Ectodermal cell (in vitro differentiated cells): ENCODE results near the gene KMT2A.

Experiments
- H3K27ac ChIP-seq: 2 replicates; pipeline ENCODE4 v1.7.0; 2013; ENCODE audit warnings: mild to moderate bottlenecking, low read depth, low read length; ENCODE audit not compliant: insufficient read depth, poor library complexity, severe bottlenecking
- H3K27me3 ChIP-seq: 2 replicates; pipeline ENCODE4 v1.7.0; 2013; ENCODE audit warnings: mild to moderate bottlenecking, low read length; ENCODE audit not compliant: insufficient read depth, control insufficient read depth, poor library complexity, severe bottlenecking
- H3K36me3 ChIP-seq: one replicate; pipeline ENCODE4 v1.7.0; 2013; ENCODE audit warnings: low read length; ENCODE audit not compliant: control insufficient read depth, insufficient read depth
- H3K4me1 ChIP-seq: one replicate; pipeline ENCODE4 v1.7.0; 2013; ENCODE audit warnings: low read length; ENCODE audit not compliant: control insufficient read depth, insufficient read depth
- H3K4me3 ChIP-seq: 2 replicates; pipeline ENCODE4 v1.7.0; 2013; ENCODE audit warnings: low read depth, low read length, control low read depth; ENCODE audit not compliant: insufficient read depth
- H3K9me3 ChIP-seq: 2 replicates; pipeline ENCODE4 v1.7.0; 2013; ENCODE audit warnings: mild to moderate bottlenecking, low read length, moderate library complexity; ENCODE audit not compliant: control insufficient read depth
- WGBS, 2 experiments: methylation state at CpG; one replicate each; pipeline ENCODE4 v1.1.7; 2013; ENCODE audit warnings: missing lambda C conversion rate in 2 of 2; 5-methylcytosine and 5-hydroxymethylcytosine counted together

The KMT2A gene

DNA sequence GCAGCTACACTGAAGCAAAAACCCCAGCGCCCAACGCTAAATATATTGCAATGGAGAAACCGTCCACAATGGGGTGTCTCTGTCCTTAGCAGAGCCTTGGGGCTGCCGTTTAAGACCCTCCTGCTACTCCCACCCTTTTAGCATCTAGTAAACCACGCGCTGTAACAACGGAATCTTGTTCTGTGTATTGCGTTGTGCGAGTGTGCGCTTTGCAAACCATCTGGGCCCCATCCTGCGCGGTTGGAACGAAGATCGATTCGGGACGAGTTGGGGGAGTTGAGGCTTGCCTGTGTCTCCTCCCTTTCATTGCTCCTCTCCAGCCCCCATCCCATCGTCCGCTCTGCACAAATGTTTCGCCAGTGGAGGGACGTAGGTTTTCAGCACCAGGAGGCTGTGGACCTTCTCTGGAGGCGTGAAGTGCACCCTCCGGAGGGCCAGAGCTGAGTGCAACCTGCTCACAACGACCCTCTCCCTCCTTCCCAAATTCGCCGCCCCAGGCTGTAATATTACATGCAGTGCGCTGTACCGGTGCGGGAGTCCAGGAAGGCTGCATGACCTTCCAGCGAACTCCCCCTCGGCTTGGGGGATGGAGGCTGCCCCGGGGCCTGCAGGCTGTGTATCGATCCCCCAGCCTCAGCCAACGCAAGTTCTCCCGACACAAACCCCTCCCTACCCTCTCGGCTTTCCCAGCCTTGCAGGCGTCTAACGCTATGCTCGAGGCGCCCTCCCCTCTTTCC, 1.6 kb upstream of the KMT2A start:
- peaks cover 19% of the 10 kb centered on the region for H3K4me1 ChIP-seq
- H3K27me3 ChIP-seq: peaks cover 6% of the 10 kb centered on the region
- 0% methylated on average over 39 of the region's 39 CpGs for WGBS, 2 experiments
- H3K9me3 ChIP-seq: no peaks in the 10 kb centered on the region
- peak overlapping the region; percentile 73 for H3K4me3 ChIP-seq
- no peaks in the 10 kb centered on the region for H3K36me3 ChIP-seq
- peak overlapping the region; percentile 96 for H3K27ac ChIP-seq

DNA sequence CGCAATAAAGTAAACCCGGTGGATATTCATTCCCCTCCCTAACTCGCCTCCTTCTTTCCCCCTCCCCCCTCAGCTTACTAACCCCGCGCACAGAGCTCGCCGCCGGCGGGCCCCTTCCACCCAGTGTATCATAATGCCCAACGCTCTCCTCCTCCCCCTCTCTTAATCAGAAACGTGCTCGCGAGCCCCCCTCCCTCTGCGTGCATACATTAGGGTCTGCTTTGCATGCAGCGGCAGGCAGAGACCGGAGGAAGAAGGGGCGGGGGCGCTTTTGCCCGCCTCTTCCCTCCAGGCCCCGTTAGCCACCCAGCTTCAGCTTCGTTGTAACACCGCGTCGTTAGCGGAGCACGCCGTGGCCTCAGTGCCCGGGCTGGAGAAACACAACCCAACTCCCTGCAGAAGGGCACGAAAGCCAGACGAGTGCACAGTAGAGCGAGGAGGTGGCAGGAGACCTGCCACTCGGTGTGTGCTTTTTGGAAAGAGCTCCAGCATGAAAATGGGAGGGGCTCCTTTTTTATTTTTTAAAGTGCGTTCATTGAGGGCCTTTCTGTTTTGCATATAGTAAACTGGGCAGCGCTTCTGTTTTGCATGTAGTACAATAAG, 901 bp upstream of the KMT2A start:
- H3K36me3 ChIP-seq: no peaks in the 10 kb centered on the region
- H3K9me3 ChIP-seq: no peaks in the 10 kb centered on the region
- WGBS, 2 experiments: 0% methylated on average over 34 of the region's 34 CpGs
- H3K4me3 ChIP-seq: peak overlapping the region; percentile 73
- H3K4me1 ChIP-seq: peaks cover 20% of the 10 kb centered on the region
- peaks cover 6% of the 10 kb centered on the region for H3K27me3 ChIP-seq
- peak overlapping the region; percentile 96 for H3K27ac ChIP-seq

DNA sequence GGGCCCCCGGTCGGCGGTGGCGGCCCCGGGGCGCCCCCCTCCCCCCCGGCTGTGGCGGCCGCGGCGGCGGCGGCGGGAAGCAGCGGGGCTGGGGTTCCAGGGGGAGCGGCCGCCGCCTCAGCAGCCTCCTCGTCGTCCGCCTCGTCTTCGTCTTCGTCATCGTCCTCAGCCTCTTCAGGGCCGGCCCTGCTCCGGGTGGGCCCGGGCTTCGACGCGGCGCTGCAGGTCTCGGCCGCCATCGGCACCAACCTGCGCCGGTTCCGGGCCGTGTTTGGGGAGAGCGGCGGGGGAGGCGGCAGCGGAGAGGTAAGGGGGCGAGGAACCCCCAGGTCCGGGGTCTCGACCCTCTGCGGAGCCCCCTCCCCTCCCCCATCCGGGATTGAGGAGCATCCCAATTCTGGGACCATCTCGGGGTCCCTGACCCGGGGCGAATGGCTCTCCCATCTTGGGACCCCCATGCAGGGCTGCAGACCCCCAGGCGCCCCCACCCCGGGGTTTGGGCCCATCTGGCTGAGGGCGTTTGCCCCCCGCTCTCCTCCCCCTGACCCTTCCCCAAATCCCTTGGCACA, 431 bp downstream of the KMT2A start:
- Histone ChIP-seq H3K9me3 (no peaks in the 10 kb centered on the region), H3K36me3 (no peaks in the 10 kb centered on the region), H3K27me3 (peaks cover 6% of the 10 kb centered on the region), H3K27ac (peak overlapping the region; percentile 96), H3K4me3 (peak overlapping the region; percentile 73), H3K4me1 (peaks cover 29% of the 10 kb centered on the region)
- WGBS, 2 experiments: 0% methylated on average over 55 of the region's 55 CpGs

GRCh38 chr11:118437208-118438125, 1.2 kb downstream of the KMT2A start:
- Histone ChIP-seq H3K4me3 (peak overlapping the region; percentile 73), H3K4me1 (peaks cover 32% of the 10 kb centered on the region), H3K27me3 (peaks cover 6% of the 10 kb centered on the region), H3K36me3 (no peaks in the 10 kb centered on the region), H3K27ac (peak overlapping the region; percentile 65), H3K9me3 (no peaks in the 10 kb centered on the region)
- 0% methylated on average over 24 to 28 of the region's 28 CpGs for WGBS, 2 experiments

DNA sequence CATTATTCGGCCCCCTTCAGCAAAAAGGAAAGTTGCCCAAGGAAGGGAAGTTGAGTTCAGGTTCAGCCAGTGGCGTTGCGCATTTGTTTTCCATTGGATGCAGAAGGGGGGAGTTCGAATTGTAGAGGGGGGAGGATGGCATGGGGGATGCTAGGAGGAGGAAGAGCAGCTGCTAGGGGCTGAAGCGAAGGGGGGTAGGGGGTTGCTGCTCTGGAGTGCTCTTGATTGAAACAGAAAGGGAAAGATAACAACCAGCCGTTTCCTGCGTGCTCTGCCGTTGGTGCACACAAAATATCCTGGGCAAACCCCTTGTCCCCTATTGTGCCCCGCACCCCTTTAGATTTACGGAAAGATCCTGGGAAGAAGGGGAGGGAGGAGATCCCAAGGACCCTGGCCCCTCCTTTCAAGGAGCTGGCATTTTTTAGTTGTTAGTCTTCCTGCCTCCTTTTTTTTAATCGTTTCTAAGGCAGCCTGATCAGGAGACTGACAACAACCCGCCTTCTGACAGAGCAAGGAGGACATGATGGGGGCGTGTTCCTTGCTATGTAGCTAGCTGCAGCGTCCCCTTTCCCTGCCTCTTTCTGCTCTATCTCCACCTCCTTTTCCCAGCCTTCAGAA, 2.1 kb downstream of the KMT2A start:
- H3K4me1 ChIP-seq: peaks cover 32% of the 10 kb centered on the region
- peaks cover 6% of the 10 kb centered on the region for H3K27me3 ChIP-seq
- no peak overlapping the region for H3K27ac ChIP-seq
- 4 to 7% methylated on average over 14 of the region's 14 CpGs for WGBS, 2 experiments
- no peaks in the 10 kb centered on the region for H3K9me3 ChIP-seq
- peak overlapping the region; percentile 73 for H3K4me3 ChIP-seq
- H3K36me3 ChIP-seq: no peaks in the 10 kb centered on the region

DNA sequence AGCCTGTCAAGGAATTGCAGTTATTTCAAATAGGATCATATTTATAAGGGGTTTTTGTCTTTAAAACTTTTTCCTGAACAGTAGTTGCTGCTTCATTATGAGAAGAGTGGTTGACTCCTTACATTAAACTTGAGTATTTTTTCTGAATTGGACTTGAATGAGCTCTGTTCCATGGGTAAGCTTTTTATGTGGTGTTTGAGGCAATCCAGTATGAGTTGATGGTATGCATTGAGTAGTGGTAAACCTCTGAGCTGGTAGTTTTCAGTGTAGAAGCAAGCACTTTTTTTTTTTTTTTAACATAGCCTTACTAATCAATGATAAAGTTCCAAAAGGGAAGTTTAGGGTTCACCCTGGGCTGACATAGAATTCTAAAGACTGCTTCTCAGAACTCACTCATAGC, 3.4 kb downstream of the KMT2A start:
- Histone ChIP-seq H3K27ac (no peak overlapping the region), H3K9me3 (no peaks in the 10 kb centered on the region), H3K36me3 (no peaks in the 10 kb centered on the region), H3K4me1 (peaks cover 23% of the 10 kb centered on the region), H3K4me3 (no peak overlapping the region), H3K27me3 (no peaks in the 10 kb centered on the region)

DNA sequence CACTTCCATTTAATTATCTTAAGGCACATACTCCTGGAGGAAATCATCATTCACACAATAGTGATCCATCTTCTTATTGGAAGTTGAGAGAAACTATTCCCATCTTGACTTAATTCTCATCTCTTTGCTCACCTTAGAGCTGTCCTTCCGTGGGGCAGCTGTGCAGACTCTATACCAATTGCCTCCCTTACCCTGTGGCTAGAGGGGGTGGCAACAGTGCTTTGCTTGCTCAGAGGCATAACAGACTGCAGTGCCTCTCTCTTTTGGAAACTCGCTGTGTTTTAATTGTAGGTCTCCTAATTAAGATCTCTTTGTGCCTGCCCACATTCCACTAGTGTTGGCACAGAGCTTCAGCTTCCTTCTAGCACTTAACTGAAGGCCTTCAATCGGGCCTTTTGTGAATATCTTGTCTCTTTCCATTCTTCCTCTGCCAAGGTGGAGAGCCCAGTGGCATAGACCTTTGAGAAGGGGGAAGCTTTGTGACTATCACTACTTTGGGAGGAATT, 5.5 kb downstream of the KMT2A start:
- no peak overlapping the region for H3K4me3 ChIP-seq
- H3K4me1 ChIP-seq: peaks cover 23% of the 10 kb centered on the region
- H3K36me3 ChIP-seq: no peaks in the 10 kb centered on the region
- H3K27me3 ChIP-seq: no peaks in the 10 kb centered on the region
- H3K27ac ChIP-seq: no peak overlapping the region
- H3K9me3 ChIP-seq: no peaks in the 10 kb centered on the region
- WGBS, 2 experiments: 51 to 76% methylated on average over 3 of the region's 3 CpGs

- Histone ChIP-seq H3K4me1 (peaks cover 23% of the 10 kb centered on the region), H3K27ac (no peak overlapping the region), H3K36me3 (no peaks in the 10 kb centered on the region), H3K27me3 (no peaks in the 10 kb centered on the region), H3K9me3 (no peaks in the 10 kb centered on the region), H3K4me3 (no peak overlapping the region)
- 96% methylated on average over 3 of the region's 3 CpGs for whole genome bisulfite sequencing, 2 experiments
These were observed 6.0 kb downstream of the KMT2A start for GRCh38 chr11:118442301-118442700.

- no peaks in the 10 kb centered on the region for H3K36me3 ChIP-seq
- WGBS, 2 experiments: 82 to 94% methylated on average over 4 of the region's 4 CpGs
- H3K9me3 ChIP-seq: no peaks in the 10 kb centered on the region
- H3K27me3 ChIP-seq: no peaks in the 10 kb centered on the region
- H3K4me3 ChIP-seq: no peak overlapping the region
- H3K27ac ChIP-seq: no peak overlapping the region
- H3K4me1 ChIP-seq: peaks cover 23% of the 10 kb centered on the region
These were observed 6.8 kb downstream of the KMT2A start for GRCh38 chr11:118442908-118443589.
